ENCODE data around the gene NEO1.

NEO1 gene

GRCh38 chr15:73334086-73334485, 281.8 kb downstream of the NEO1 start:
- Histone ChIP-seq H3K9me3 (ENCODE audit: control insufficient read depth, insufficient read depth, low read length) (no peaks in the 10 kb centered on the region), H3K36me3 (ENCODE audit: control insufficient read depth, insufficient read depth, low read length) (0 out of 2 replicates have a peak, but pooled peaks cover 4% of the 10 kb centered on the region), H3K4me3 (ENCODE audit: low read length) (no peak overlapping the region; the same call in 1 of the 2 replicates), H3K27ac (ENCODE audit: low read length) (no peak overlapping the region), H3K4me1 (ENCODE audit: control insufficient read depth, insufficient read depth, low read length) (no peaks in the 10 kb centered on the region), H3K27me3 (ENCODE audit: control insufficient read depth, insufficient read depth, low read length) (no peaks in the 10 kb centered on the region)
- DNase-seq (ENCODE audit: low read depth, low spot score): no peak
- WGBS (ENCODE audit: insufficient coverage, insufficient read length): no CpG with 5 or more reads among the region's 6 CpGs

- H3K9me3 ChIP-seq (ENCODE audit: control insufficient read depth, insufficient read depth, low read length): no peaks in the 10 kb centered on the region
These were observed 282.8 kb downstream of the NEO1 start for GRCh38 chr15:73335026-73335425.

DNA sequence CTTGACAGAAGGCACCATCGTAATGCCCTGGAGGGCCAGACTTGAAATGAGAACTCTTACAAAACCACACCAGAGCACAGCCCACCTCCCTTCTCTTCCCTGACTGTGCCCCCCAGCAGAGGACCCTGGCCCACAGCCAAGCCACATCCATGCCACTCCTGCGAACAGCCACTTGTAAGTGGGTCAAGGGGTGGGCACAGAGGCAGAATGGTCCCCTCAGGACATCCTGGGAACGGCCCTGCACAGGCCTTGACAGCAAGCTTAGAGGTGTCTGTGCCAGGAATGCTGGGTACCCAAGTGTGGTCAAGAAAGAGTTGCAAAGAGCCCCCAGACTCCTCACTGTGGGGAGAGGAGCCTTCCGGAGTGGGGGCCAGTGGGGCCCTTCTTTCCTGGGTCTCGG, 283.2 kb downstream of the NEO1 start:
- H3K27ac ChIP-seq (ENCODE audit: low read length): no peak overlapping the region
- 0 out of 2 replicates have a peak, but pooled peaks cover 4% of the 10 kb centered on the region for H3K36me3 ChIP-seq (ENCODE audit: control insufficient read depth, insufficient read depth, low read length)
- no peaks in the 10 kb centered on the region for H3K27me3 ChIP-seq (ENCODE audit: control insufficient read depth, insufficient read depth, low read length)
- H3K4me3 ChIP-seq (ENCODE audit: low read length): no peak overlapping the region
- no peaks in the 10 kb centered on the region for H3K9me3 ChIP-seq (ENCODE audit: control insufficient read depth, insufficient read depth, low read length)
- WGBS (ENCODE audit: insufficient coverage, insufficient read length): no CpG with 5 or more reads among the region's 5 CpGs
- DNase-seq (ENCODE audit: low read depth, low spot score): no peak
- no peaks in the 10 kb centered on the region for H3K4me1 ChIP-seq (ENCODE audit: control insufficient read depth, insufficient read depth, low read length)

More at GRCh38 chr15:73335026-73335425, 282.8 kb downstream of the NEO1 start:
- no peak overlapping the region for H3K27ac ChIP-seq (ENCODE audit: low read length)
- H3K4me3 ChIP-seq (ENCODE audit: low read length): no peak overlapping the region
- 0 out of 2 replicates have a peak, but pooled peaks cover 4% of the 10 kb centered on the region for H3K36me3 ChIP-seq (ENCODE audit: control insufficient read depth, insufficient read depth, low read length)
- no peaks in the 10 kb centered on the region for H3K27me3 ChIP-seq (ENCODE audit: control insufficient read depth, insufficient read depth, low read length)
- no peaks in the 10 kb centered on the region for H3K4me1 ChIP-seq (ENCODE audit: control insufficient read depth, insufficient read depth, low read length)
- WGBS (ENCODE audit: insufficient coverage, insufficient read length): no CpG with 5 or more reads among the region's 9 CpGs
- DNase-seq (ENCODE audit: low read depth, low spot score): no peak

DNA sequence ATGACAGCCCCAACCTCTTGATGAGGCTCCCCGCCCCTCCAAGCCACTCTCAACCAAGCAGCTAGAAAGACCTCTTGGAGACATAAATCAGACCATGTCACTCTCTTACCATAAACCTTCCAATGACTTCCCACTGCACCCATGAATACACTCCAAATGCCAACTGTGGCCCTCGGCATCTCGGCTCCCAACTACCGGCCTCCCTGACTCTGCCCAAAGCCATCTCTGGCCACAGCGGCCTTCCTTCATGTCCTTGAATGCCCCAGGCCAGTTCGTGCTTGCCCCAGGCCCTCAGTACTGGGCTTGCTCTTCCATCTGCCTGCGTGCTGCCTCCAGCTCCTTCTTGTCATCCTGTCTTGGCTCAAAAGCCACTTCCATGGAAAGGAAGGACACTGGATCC, 284.5 kb downstream of the NEO1 start:
- no peaks in the 10 kb centered on the region for H3K4me1 ChIP-seq (ENCODE audit: control insufficient read depth, insufficient read depth, low read length)
- H3K4me3 ChIP-seq (ENCODE audit: low read length): no peak overlapping the region
- DNase-seq (ENCODE audit: low read depth, low spot score): no peak
- no CpG with 5 or more reads among the region's 7 CpGs for WGBS (ENCODE audit: insufficient coverage, insufficient read length)
- no peaks in the 10 kb centered on the region for H3K27me3 ChIP-seq (ENCODE audit: control insufficient read depth, insufficient read depth, low read length)
- H3K36me3 ChIP-seq (ENCODE audit: control insufficient read depth, insufficient read depth, low read length): 0 out of 2 replicates have a peak, but pooled peaks cover 4% of the 10 kb centered on the region
- H3K27ac ChIP-seq (ENCODE audit: low read length): no peak overlapping the region
- H3K9me3 ChIP-seq (ENCODE audit: control insufficient read depth, insufficient read depth, low read length): no peaks in the 10 kb centered on the region

DNA sequence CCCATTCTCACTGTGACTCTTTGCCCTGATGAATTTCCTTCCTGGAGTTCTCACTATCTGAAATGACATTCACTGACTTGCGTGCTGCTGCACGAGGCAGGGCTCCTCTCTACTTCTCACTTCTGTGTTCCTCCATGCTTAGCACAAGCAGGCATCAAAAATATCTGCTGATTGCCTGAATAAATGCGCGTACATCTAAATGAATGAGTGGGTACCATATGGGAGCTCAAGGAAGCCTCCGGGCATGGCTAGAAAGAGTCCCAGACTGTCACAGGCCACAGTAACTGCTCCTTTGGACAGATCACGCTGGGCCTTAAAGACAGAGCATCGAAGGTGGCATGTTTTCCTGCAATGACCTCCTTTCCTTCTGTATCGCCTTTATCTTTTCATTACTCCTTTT, 284.9 kb downstream of the NEO1 start:
- 0 out of 2 replicates have a peak, but pooled peaks cover under 1% of the 10 kb centered on the region for H3K36me3 ChIP-seq (ENCODE audit: control insufficient read depth, insufficient read depth, low read length)
- H3K27ac ChIP-seq (ENCODE audit: low read length): no peak overlapping the region
- H3K9me3 ChIP-seq (ENCODE audit: control insufficient read depth, insufficient read depth, low read length): no peaks in the 10 kb centered on the region
- no CpG with 5 or more reads among the region's 8 CpGs for WGBS (ENCODE audit: insufficient coverage, insufficient read length)
- no peak overlapping the region for H3K4me3 ChIP-seq (ENCODE audit: low read length)
- H3K4me1 ChIP-seq (ENCODE audit: control insufficient read depth, insufficient read depth, low read length): no peaks in the 10 kb centered on the region
- H3K27me3 ChIP-seq (ENCODE audit: control insufficient read depth, insufficient read depth, low read length): no peaks in the 10 kb centered on the region
- DNase-seq (ENCODE audit: low read depth, low spot score): no peak

- Histone ChIP-seq H3K27me3 (ENCODE audit: control insufficient read depth, insufficient read depth, low read length) (no peaks in the 10 kb centered on the region), H3K36me3 (ENCODE audit: control insufficient read depth, insufficient read depth, low read length) (peaks cover under 1% of the 10 kb centered on the region; the same call in 1 of the 2 replicates), H3K27ac (ENCODE audit: low read length) (no peak overlapping the region), H3K4me1 (ENCODE audit: control insufficient read depth, insufficient read depth, low read length) (no peaks in the 10 kb centered on the region), H3K4me3 (ENCODE audit: low read length) (no peak overlapping the region), H3K9me3 (ENCODE audit: control insufficient read depth, insufficient read depth, low read length) (no peaks in the 10 kb centered on the region)
- no CpG with 5 or more reads among the region's 6 CpGs for WGBS (ENCODE audit: insufficient coverage, insufficient read length)
- no peak for DNase-seq (ENCODE audit: low read depth, low spot score)
These were observed 285.8 kb downstream of the NEO1 start for GRCh38 chr15:73338058-73338457.

DNA sequence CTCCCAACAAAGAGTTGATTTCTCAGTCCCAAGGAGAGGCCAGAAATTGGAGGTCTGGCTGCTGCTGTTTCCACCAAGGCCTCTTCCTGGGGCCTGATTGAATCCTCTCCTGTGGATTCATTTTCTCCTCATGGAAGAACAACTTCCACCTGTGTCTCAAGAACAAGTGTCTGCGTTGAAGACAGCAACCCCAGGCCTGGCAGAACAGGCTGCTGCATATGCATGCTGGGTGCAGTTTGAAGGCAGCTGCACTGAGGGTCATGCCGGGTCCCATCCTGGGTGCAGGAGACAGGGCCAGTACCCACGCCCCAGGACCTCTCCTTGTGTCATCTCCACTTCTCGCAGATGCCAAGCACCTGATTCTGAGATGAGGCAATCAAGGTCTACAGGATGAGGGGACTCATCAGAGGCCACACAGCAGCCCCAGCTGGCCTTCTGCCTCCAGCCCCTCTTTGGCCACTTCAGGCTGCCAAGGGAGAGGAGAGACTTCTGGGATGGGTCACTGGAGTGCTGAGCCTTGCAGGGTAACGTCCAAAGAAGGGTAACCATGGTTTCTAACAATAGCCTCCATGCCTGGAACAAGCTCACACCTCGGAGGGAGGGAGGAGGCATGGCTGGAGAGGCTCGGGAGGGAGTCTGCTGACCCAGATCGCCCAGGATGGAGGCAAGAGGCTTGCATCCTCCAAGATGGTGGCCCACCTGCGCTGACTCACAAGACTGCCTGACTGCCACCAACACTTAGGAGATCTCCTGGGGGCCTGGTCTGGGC, 286.5 kb downstream of the NEO1 start:
- DNase-seq (ENCODE audit: low read depth, low spot score): no peak
- H3K36me3 ChIP-seq (ENCODE audit: control insufficient read depth, insufficient read depth, low read length): peaks cover 5% of the 10 kb centered on the region; the same call in 1 of the 2 replicates
- H3K27ac ChIP-seq (ENCODE audit: low read length): no peak overlapping the region
- H3K4me3 ChIP-seq (ENCODE audit: low read length): no peak overlapping the region
- no peaks in the 10 kb centered on the region for H3K27me3 ChIP-seq (ENCODE audit: control insufficient read depth, insufficient read depth, low read length)
- no peaks in the 10 kb centered on the region for H3K9me3 ChIP-seq (ENCODE audit: control insufficient read depth, insufficient read depth, low read length)
- no peaks in the 10 kb centered on the region for H3K4me1 ChIP-seq (ENCODE audit: control insufficient read depth, insufficient read depth, low read length)
- no CpG with 5 or more reads among the region's 9 CpGs for WGBS (ENCODE audit: insufficient coverage, insufficient read length)

DNA sequence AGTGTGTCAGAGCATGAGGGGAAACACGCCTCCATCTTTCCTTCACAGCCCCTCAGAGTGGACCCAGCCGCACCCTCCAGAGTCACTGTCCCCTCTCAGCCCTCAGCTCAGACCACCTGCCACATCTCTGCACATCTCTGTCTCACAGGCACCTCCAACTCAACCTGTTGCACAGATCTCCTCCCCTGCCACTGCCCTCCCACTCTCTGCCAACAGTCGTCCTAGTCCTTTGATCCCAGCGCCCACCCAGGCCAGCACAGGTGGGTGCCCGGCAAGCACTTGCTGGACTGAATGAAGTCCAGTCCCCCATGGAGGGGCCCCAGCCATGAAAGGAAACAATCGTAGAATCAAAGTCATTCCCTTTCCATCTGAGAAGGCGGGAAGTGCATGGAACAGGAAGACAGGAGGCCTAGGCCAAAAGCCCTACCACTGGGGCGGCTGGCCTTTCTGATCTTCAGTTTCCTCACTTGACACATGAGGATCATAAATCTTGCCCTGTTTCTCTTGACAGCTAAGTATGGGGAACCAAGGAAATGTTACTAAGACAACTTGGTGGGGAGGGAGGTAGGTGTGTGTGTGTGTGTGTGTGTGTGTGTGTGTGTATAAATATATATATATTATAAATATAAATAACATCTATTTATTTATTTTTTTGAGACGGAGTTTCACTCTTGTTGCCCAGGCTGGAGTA, 288.4 kb downstream of the NEO1 start:
- Histone ChIP-seq H3K36me3 (ENCODE audit: control insufficient read depth, insufficient read depth, low read length) (peaks cover 5% of the 10 kb centered on the region; the same call in 1 of the 2 replicates), H3K4me1 (ENCODE audit: control insufficient read depth, insufficient read depth, low read length) (no peaks in the 10 kb centered on the region), H3K27me3 (ENCODE audit: control insufficient read depth, insufficient read depth, low read length) (no peaks in the 10 kb centered on the region), H3K4me3 (ENCODE audit: low read length) (no peak overlapping the region), H3K9me3 (ENCODE audit: control insufficient read depth, insufficient read depth, low read length) (no peaks in the 10 kb centered on the region), H3K27ac (ENCODE audit: low read length) (no peak overlapping the region)
- WGBS (ENCODE audit: insufficient coverage, insufficient read length): no CpG with 5 or more reads among the region's 9 CpGs
- DNase-seq (ENCODE audit: low read depth, low spot score): no peak

GRCh38 chr15:73341886-73342600, 289.8 kb downstream of the NEO1 start:
- WGBS (ENCODE audit: insufficient coverage, insufficient read length): no CpG with 5 or more reads among the region's 14 CpGs
- Histone ChIP-seq H3K36me3 (ENCODE audit: control insufficient read depth, insufficient read depth, low read length) (peaks cover 5% of the 10 kb centered on the region; the same call in 1 of the 2 replicates), H3K9me3 (ENCODE audit: control insufficient read depth, insufficient read depth, low read length) (no peaks in the 10 kb centered on the region), H3K27ac (ENCODE audit: low read length) (no peak overlapping the region), H3K4me1 (ENCODE audit: control insufficient read depth, insufficient read depth, low read length) (no peaks in the 10 kb centered on the region), H3K4me3 (ENCODE audit: low read length) (no peak overlapping the region), H3K27me3 (ENCODE audit: control insufficient read depth, insufficient read depth, low read length) (no peaks in the 10 kb centered on the region)
- no peak for DNase-seq (ENCODE audit: low read depth, low spot score)

GRCh38 chr15:73344056-73344455, 291.8 kb downstream of the NEO1 start:
- Histone ChIP-seq H3K9me3 (ENCODE audit: control insufficient read depth, insufficient read depth, low read length) (no peaks in the 10 kb centered on the region), H3K4me1 (ENCODE audit: control insufficient read depth, insufficient read depth, low read length) (peaks cover 4% of the 10 kb centered on the region), H3K27me3 (ENCODE audit: control insufficient read depth, insufficient read depth, low read length) (no peaks in the 10 kb centered on the region), H3K4me3 (ENCODE audit: low read length) (no peak overlapping the region), H3K36me3 (ENCODE audit: control insufficient read depth, insufficient read depth, low read length) (peaks cover 5% of the 10 kb centered on the region; the same call in 1 of the 2 replicates), H3K27ac (ENCODE audit: low read length) (no peak overlapping the region)
- no CpG with 5 or more reads among the region's 3 CpGs for WGBS (ENCODE audit: insufficient coverage, insufficient read length)
- DNase-seq (ENCODE audit: low read depth, low spot score): no peak

Measured in iPS DF 6.9 (cell line).